Effector CD8-positive, alpha-beta T cell (primary cell): ENCODE data around the gene PCDHGB5.
"Not testable (repeated sequence)": the region's sequence is repeated elsewhere in the genome, so short reads cannot be mapped to it uniquely, and the experiment has no call there.

Experiments
- DNase-seq: peaks from one replicate; lab custom pipeline; 2025; lab: John Stamatoyannopoulos, UW

PCDHGB5 gene

DNA sequence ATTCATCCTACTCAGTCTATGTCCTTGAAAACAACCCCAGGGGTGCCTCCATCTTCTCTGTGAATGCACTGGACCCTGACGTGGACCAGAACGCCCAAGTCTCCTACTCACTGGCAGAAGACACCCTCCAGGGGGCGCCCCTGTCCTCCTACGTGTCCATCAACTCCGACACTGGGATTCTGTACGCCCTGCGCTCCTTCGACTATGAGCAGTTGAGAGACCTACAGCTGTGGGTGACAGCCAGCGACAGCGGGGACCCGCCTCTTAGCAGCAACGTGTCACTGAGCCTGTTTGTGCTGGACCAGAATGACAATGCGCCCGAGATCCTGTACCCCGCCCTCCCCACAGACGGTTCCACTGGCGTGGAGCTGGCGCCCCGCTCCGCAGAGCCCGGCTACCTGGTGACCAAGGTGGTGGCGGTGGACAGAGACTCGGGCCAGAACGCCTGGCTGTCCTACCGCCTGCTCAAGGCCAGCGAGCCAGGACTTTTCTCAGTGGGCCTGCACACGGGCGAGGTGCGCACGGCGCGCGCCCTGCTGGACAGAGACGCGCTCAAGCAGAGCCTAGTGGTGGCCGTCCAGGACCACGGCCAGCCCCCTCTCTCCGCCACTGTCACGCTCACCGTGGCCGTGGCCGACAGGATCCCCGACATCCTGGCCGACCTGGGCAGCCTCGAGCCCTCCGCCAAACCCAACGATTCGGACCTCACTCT, 22.1 kb upstream of the PCDHGB5 start:
- DNase-seq, result not testable (repeated sequence)

DNA sequence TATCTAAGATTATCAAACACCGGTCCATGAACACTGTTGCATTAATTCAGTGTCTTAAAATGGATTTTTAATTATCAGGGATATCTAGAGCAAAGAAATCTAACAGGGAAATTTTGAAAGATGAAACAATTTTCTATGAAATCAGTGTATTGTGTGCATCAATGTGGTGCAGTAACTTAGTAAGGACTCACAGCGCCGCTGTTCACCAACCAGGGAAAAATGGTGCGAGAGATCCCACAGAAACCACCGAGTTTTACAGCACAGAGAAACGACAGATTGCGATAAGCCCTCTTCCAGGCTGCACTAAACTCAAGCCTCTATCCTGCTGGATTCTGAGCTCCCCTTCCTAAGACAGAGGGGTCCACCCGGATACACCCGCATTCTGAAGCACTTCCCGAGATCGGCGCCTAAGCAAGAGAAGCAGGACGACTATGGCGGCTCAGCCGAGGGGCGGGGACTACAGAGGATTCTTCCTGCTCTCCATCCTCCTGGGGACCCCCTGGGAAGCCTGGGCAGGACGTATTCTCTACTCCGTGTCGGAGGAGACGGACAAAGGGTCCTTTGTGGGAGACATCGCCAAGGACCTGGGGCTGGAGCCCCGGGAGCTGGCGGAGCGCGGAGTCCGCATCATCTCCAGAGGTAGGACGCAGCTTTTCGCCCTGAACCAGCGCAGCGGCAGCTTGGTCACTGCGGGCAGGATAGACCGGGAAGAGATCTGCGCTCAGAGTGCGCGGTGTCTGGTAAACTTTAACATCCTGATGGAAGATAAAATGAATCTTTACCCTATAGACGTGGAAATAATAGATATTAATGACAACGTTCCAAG, 15.1 kb upstream of the PCDHGB5 start, which contains the start of gene PCDHGA7:
Gene PCDHGA7 (plus strand): TSS at position 274 of the 826 bp plus-strand sequence. CDS start 158 bp downstream, at position 432.
- DNase-seq, result no peak

DNA sequence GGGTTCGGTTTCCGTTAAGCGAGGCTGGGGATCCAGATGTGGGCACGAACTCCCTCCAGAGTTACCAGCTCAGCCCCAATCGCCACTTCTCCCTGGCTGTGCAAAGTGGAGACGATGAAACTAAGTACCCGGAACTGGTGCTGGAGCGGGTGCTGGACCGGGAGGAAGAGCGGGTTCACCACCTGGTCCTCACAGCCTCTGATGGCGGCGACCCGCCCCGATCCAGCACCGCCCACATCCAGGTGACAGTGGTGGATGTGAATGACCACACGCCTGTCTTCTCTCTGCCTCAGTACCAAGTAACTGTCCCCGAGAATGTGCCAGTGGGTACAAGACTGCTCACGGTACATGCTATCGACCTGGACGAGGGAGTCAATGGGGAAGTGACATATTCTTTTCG, 14.4 kb upstream of the PCDHGB5 start:
- no peak for DNase-seq

DNA sequence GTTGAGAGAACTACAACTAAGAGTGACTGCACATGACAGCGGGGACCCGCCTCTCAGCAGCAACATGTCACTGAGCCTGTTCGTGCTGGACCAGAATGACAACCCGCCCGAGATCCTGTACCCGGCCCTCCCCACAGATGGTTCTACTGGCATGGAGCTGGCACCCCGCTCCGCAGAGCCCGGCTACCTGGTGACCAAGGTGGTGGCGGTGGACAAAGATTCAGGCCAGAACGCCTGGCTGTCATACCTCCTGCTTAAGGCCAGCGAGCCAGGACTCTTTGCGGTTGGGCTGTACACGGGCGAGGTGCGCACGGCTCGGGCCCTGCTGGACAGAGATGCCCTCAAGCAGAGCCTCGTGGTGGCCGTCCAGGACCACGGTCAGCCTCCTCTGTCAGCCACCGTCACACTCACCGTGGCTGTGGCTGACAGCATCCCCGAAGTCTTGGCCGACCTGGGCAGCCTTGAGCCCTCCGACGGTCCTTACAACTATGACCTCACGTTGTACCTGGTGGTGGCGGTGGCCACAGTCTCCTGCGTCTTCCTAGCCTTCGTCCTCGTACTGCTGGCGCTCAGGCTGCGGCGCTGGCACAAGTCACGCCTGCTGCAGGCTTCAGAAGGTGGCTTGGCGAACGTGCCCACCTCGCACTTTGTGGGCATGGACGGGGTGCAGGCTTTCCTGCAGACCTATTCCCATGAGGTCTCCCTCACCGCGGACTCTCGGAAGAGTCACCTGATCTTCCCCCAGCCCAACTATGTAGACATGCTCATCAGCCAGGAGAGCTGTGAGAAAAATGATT, 13.1 kb upstream of the PCDHGB5 start:
- DNase-seq, result no peak

DNA sequence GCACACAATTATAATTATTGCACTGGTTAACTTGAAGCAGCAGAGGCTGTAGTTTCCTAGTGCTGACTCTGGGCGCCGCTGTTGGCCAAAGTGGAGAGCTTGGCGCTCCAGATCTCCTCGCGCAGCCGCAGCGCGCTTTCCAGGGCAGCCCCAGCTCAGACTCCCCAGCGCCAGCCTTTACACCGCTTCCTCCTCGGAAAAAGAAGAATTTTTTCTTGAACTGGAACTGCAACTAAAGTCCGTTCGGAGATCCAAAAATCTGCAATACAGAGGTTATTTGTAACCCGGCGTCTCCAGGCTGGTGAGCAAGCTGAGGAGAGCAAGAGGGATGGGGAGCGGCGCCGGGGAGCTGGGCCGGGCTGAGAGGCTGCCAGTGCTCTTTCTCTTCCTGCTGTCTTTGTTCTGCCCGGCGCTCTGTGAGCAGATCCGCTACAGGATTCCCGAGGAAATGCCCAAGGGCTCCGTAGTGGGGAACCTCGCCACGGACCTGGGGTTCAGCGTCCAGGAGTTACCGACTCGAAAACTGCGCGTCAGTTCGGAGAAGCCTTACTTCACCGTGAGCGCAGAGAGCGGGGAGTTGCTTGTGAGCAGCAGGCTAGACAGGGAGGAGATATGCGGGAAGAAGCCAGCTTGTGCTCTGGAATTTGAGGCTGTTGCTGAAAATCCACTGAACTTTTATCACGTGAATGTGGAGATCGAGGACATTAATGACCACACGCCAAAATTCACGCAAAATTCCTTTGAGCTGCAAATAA, 10.0 kb upstream of the PCDHGB5 start, which contains the start of gene PCDHGB4:
Gene PCDHGB4 (plus strand): TSS at position 142 of the 755 bp plus-strand sequence. CDS start 187 bp downstream, at position 329.
- DNase-seq, result not testable (repeated sequence)

DNA sequence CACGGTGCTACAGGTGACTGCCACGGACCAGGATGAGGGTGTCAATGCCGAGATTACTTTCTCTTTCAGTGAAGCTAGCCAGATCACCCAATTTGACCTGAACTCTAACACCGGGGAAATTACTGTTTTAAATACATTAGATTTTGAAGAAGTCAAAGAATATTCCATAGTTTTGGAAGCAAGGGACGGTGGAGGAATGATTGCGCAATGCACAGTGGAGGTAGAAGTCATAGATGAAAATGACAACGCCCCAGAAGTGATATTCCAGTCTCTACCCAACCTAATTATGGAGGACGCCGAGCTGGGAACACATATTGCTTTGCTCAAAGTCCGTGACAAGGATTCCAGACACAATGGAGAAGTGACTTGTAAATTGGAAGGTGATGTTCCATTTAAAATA, 9.1 kb upstream of the PCDHGB5 start:
- no peak for DNase-seq

DNA sequence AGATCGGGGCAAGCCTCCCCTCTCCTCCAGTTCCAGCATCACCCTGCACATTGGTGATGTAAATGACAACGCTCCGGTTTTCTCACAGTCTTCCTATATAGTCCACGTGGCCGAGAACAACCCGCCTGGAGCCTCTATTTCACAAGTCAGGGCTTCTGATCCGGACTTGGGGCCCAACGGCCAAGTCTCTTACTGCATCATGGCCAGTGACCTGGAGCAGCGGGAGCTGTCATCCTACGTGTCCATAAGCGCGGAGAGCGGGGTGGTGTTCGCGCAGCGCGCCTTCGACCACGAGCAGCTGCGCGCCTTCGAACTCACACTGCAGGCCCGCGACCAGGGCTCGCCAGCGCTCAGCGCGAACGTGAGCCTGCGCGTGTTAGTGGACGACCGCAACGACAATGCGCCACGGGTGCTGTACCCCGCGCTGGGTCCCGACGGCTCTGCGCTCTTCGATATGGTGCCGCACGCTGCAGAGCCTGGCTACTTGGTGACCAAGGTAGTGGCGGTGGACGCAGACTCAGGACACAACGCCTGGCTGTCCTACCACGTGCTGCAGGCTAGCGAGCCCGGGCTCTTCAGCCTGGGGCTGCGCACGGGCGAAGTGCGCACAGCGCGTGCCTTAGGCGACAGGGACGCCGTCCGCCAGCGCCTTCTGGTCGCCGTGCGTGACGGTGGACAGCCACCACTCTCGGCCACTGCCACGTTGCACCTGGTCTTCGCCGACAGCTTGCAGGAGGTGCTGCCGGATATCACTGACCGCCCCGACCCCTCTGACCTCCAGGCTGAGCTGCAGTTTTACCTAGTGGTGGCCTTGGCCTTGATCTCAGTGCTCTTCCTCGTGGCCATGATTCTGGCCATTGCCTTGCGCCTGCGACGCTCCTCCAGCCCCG, 8.3 kb upstream of the PCDHGB5 start:
- DNase-seq, result no peak

DNA sequence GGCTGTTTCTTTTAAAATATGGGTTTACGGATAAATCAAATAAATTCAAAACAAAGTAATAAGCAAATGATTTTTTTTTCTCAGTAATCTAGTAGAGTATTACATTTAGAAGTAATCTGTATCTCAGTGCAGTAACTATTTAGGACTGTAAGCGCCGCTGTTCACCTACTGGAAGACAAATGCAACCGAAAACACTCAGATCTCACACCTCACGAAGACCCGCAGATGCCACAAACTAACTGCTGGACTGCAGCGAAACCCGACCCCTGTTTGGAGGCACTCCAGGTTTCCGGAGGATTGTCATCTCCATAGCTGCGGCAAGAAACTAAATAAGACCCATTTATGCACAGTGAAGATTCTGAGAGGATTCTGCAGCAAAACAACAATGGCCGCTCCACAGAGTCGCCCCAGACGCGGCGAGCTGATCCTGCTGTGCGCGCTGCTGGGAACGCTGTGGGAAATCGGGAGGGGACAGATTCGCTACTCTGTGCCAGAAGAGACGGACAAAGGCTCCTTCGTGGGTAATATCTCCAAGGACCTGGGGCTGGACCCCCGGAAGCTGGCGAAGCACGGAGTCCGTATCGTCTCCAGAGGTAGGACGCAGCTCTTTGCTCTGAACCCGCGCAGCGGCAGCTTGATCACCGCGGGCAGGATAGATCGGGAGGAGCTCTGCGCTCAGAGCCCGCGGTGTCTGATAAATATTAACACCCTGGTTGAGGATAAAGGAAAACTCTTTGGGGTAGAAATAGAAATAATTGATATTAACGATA, 5.1 kb upstream of the PCDHGB5 start, which contains the start of gene PCDHGA8:
Gene PCDHGA8 (plus strand): TSS at position 205 of the 770 bp plus-strand sequence. CDS start 181 bp downstream, at position 386.
- no peak for DNase-seq

DNA sequence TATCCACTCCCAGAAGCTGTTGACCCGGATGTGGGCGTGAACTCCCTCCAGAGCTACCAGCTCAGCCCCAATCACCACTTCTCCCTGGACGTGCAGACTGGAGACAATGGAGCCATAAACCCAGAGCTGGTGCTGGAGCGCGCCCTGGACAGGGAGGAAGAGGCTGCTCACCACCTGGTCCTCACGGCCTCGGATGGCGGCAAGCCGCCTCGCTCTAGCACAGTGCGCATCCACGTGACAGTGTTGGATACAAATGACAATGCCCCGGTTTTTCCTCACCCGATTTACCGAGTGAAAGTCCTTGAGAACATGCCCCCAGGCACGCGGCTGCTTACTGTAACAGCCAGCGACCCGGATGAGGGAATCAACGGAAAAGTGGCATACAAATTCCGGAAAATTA, 4.5 kb upstream of the PCDHGB5 start:
- no peak for DNase-seq

DNA sequence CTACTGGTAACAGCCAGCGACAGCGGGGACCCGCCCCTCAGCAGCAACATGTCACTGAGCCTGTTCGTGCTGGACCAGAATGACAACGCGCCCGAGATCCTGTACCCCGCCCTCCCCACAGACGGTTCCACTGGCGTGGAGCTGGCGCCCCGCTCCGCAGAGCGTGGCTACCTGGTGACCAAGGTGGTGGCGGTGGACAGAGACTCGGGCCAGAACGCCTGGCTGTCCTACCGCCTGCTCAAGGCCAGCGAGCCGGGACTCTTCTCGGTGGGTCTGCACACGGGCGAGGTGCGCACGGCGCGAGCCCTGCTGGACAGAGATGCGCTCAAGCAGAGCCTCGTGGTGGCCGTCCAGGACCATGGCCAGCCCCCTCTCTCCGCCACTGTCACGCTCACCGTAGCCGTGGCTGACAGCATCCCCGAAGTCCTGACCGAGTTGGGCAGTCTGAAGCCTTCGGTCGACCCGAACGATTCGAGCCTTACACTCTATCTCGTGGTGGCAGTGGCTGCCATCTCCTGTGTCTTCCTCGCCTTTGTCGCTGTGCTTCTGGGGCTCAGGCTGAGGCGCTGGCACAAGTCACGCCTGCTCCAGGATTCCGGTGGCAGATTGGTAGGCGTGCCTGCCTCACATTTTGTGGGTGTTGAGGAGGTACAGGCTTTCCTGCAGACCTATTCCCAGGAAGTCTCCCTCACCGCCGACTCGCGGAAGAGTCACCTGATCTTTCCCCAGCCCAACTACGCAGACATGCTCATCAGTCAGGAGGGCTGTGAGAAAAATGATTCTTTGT, 3.2 kb upstream of the PCDHGB5 start:
- DNase-seq, result not testable (repeated sequence)

DNA sequence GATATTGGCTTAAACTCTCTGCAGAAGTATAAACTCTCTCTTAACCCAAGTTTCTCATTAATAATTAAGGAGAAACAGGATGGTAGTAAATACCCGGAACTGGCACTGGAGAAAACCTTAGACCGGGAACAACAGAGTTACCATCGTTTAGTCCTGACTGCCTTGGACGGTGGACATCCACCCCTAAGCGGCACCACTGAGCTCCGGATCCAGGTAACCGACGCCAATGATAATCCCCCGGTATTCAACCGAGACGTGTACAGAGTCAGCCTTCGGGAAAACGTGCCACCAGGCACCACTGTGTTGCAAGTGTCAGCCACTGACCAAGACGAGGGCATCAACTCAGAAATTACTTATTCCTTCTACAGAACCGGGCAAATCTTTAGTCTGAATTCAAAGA, 861 bp downstream of the PCDHGB5 start:
- DNase-seq, result no peak

DNA sequence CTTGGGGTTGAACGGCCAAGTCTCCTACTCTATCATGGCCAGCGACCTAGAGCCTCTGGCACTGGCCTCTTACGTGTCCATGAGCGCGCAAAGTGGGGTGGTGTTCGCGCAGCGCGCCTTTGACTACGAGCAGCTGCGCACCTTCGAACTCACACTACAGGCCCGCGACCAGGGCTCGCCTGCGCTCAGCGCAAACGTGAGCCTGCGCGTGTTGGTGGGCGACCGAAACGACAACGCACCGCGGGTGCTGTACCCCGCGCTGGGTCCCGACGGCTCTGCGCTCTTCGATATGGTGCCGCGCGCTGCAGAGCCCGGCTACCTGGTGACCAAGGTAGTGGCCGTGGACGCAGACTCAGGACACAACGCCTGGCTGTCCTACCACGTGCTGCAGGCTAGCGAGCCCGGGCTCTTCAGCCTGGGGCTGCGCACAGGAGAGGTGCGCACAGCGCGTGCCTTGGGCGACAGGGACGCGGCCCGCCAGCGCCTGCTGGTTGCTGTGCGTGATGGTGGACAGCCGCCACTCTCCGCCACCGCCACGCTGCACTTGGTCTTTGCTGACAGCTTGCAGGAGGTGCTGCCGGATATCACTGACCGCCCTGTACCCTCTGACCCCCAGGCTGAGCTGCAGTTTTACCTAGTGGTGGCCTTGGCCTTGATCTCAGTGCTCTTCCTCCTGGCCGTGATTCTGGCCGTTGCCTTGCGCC, 2.0 kb downstream of the PCDHGB5 start:
- DNase-seq, result no peak

DNA sequence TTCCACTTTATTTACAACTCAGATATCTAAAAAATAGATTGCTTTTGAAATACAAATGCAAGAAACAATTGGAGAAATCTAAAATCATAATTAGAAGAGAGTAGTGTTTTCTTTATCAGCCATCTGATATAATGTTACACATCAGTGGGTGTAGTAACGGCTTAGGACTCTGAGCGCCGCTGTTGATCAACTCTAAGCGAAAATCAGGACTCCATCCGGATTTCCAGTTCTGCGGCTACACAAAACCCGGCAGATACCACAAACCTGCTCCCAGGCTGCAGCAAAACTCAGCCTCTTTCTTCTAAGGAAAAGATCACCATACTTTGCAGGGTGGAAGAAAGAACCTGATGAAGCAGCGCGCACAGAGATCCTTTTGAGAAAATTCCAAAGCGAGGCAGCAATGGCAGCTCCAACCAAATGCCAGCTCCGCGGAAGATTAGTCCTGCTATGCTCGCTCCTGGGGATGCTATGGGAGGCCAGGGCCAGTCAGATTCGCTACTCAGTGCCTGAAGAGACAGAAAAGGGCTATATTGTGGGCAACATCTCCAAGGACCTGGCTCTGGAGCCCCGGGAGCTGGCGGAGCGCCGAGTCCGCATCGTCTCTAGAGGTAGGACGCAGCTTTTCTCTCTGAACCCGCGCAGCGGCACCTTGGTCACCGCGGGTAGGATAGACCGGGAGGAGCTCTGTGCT, 5.0 kb downstream of the PCDHGB5 start, which contains the start of gene PCDHGA9:
Gene PCDHGA9 (plus strand): TSS at position 226 of the 691 bp plus-strand sequence. CDS start 175 bp downstream, at position 401.
- no peak for DNase-seq

DNA sequence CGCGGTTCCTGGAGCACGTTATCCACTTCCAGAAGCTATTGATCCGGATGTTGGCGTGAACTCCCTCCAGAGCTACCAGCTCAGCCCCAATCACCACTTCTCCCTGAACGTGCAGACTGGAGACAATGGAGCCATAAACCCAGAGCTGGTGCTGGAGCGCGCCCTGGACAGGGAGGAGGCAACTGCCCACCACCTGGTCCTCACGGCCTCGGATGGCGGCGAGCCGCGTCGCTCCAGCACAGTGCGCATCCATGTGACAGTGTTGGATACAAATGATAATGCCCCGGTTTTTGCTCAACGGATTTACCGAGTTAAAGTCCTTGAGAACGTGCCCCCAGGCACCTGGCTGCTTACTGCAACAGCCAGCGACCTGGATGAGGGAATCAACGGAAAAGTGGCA, 5.6 kb downstream of the PCDHGB5 start:
- no peak for DNase-seq

DNA sequence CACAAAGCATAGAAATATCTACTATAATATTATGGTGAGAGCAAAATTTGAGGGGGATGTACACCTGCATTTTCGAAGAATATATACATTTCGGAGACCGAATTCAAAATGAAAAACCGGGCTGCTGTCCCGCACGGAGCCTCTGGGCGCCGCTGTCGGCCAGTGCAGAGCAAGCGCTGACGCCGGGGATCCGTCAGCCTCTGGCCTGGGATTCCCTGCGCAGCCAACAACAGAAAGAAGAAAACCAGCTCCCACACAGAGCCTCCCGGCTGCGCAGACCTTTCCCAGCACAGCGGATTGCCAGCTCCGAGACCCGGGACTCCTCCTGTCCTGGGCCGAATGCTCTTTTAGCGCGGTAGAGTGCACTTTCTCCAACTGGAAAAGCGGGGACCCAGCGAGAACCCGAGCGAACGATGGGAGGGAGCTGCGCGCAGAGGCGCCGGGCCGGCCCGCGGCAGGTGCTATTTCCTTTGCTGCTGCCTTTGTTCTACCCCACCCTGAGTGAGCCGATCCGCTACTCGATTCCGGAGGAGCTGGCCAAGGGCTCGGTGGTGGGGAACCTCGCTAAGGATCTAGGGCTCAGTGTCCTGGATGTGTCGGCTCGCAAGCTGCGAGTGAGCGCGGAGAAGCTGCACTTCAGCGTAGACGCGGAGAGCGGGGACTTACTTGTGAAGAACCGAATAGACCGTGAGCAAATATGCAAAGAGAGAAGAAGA, 10.2 kb downstream of the PCDHGB5 start, which contains the start of gene PCDHGB6:
Gene PCDHGB6 (plus strand): TSS at position 232 of the 716 bp plus-strand sequence. CDS start 182 bp downstream, at position 414.
- not testable (repeated sequence) for DNase-seq

DNA sequence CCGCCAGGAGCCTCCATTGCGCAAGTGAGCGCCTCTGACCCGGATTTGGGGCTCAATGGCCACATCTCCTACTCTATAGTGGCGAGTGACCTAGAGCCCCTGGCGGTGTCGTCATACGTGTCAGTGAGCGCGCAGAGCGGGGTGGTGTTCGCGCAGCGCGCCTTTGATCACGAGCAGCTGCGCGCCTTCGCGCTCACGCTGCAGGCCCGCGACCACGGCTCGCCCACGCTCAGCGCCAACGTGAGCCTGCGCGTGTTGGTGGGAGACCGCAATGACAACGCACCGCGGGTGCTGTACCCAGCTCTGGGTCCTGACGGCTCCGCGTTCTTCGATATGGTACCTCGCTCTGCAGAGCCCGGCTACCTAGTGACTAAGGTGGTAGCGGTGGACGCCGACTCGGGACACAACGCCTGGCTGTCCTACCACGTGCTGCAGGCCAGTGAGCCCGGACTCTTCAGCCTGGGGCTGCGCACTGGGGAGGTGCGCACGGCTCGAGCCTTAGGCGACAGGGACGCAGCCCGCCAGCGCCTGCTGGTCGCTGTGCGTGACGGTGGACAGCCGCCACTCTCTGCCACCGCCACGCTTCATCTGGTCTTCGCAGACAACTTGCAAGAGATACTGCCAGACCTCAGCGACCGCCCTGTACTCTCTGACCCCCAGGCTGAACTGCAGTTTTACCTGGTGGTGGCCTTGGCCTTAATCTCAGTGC, 12.0 kb downstream of the PCDHGB5 start:
- no peak for DNase-seq
